T-helper 1 cell treated with Interleukin-12 subunit alpha and Interleukin-12 subunit beta and Interleukin-4 antibody, amounts not matched to agents 30 ng/mL and 1 ng/mL, for 36 hours (primary cell): ENCODE measurements around the gene KIFC1. TPM values are rescaled to one million over a fixed set of nuclear protein-coding genes. Genes with fewer than 3 reads are reported as not detected.

Source experiments
- intact Hi-C: fragments of 100-400 bp; cut with micrococcal nuclease; formaldehyde crosslinking; loops from one replicate; pipeline ENCODE4 v1.15.1; 2024
- total RNA-seq: library from RNA; stranded (reverse); gene quantifications from 2 replicates; pipeline ENCODE4 v1.2.3, GENCODE V29; 2022

KIFC1 gene
- total RNA-seq, 1 donor from 2014 or later = 76.9 TPM

DNA sequence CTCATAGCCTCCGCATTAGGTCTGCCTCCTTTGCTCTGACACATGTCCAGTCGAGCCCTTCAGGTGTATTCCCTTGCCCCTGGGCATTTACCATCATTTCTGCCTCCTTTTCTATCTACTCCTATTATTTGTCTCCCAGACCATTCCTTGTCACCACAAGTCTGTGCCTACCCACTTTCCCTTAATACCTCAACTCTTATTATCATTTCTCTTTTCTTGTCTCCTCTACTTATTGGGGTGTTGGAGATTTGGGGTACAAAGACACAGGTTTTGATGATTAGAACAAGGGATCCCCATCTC is 29.7 kb downstream of the KIFC1 start:
- intact Hi-C loops = no loop called here

DNA sequence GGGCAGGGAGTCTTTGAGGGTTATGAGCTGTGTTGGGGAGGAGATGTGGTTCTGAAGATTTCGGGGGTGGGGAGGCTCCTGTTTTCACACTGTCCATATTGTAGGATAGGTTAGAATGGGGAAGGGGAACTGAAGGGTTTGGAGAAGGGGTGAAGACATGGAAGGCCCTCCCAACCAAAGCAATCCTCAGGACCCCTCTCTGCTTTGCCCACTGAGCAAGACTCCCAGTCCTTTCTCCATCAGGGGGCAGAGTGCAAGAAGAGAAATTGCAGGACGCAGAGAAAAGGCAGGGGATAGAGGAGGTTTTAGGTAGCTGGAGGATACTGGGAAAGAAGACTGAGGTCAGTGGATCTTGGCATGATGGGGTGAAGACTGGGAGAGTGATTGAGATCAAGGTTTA is 32.2 kb downstream of the KIFC1 start:
- intact Hi-C loops = no loop called here

DNA sequence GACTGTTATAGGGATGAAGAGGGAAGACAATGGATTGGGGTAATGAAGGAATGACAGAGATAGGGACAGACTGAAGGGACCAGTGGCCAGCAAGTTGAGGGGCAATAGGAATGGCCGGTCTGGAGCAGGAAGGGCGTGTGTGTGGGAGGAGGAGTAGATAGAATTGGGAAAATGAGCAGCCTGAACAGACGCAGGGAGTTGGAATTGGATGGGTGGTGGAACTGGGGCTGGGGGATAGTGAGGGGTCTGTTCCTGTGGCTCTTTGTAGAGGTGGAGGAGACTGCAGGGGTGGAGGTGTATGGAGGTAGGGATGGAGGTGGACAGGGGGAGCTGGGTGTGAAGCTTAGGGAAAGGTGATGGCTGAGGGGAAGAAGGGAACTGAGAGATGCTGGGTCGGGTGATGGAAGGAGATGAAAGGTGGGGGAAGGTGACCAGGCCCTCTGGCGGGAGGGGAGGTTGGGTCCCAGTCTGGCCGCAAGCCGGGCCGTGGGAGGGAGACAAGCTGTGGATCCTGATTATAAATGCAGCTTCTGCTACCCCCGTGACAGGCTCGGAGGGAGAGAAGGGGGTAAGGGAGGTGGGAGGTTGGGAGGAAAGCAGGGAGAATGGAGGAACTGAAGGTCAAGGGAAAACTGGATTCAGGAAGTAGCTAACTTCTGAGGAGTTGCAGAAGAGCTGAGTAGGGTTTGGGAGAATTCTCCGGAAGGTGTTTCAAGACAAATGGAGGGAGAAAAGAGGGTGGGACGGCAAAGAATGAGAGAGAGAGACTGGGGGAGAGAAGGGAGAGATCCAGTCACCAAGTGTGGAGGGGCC is 33.4 kb downstream of the KIFC1 start:
- intact Hi-C loops = loop anchor here (1.0 to 5.0 kb wide), 5 partner anchors 15 to 196 kb away; partner anchors contain the start of genes ITPR3, KIFC1 and ZBTB9

DNA sequence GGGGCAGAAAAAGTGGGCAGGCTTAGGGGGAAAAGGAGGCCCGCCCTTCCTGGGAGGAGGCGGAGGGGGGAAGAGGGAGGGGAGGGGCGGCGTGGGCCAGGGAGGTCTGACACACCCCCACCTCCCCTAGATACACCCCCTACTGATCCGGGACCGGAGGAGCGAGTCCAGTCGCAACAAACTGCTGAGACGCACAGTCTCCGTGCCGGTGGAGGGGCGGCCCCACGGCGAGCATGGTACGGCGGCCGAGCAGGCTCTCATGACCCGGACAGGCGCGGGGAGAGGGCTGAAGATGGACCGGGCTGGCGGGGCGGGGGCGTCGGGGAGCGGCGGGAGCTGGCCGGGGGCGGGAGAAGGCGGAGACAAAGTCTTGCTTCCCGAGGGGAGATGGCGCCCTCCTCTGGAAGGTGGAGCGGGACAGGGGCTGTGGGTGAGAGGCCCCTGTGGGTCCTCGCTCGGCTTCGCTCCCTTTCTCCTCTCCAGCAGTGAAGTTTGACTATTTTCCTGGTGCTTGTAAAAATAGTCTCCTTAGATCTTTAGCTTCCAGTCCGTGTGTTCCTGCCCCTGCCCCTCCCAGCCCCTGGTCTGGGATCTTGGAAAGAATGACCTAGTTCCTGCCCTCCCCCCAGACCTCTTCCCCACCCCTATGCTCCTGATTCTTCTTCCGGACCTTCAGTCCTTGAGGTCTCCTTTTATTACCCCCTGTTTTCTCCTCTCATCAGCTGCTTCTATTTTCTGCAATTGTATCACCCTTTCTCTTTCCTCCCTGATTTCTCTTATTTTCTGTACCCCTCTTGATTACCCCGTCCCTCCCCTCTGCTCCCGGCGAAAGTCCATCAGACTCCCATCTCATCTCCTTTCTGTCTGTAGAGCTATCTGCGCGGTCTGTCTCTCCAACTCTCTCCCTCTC is 34.3 kb downstream of the KIFC1 start:
- intact Hi-C loops = loop anchor here (1.0 to 5.0 kb wide), 6 partner anchors 8 to 195 kb away; partner anchors contain the start of genes CUTA, ITPR3, KIFC1 and ZBTB9

GRCh38 chr6:33426590-33427511 is 35.2 kb downstream of the KIFC1 start:
- intact Hi-C loops = loop anchor here (1.0 to 5.0 kb wide), 2 partner anchors 9 to 105 kb away; partner anchors contain the start of gene CUTA

- intact Hi-C loops = loop anchor here (1.0 to 5.0 kb wide), 2 partner anchors 105 to 144 kb away; no protein-coding TSS in a partner anchor
These were observed 36.1 kb downstream of the KIFC1 start for GRCh38 chr6:33427585-33428223.

DNA sequence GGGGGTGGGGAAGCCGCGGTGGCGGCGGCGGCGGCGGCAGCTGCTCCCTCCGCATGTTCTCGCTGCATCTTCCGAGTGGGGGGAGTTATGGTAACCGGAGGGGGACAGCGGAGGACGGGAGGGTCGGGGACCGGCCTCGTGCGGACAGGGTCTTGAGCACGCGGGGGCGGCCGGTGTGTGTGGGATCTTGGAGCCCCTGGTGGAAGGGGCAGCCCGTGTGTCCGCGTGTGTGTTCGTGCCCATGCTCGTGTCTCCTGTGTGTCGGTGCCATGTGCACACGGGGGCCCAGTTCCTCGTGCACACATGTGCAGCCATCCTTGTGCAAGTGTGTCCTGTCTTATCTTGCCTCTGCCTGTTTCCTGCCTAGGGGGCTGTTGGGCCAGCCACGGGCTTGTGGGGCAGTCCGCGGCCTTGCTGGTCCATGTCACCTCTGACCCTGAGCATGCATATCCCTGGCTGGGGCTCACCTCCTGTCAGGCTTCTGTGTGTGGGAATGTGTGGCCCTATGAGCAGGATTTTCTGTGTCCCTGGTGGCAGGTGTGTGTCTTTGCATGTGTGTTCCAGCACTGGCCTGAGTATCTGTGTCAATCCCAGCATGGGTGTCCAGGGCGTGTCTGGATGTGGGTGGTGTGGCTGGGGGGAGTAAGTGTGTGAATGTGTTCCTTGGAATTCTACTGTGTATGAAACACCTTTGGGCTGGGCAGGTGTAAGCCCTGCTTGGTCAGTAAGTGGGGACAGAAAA is 36.8 kb downstream of the KIFC1 start:
- intact Hi-C loops = loop anchor here (1.0 to 5.0 kb wide), 2 partner anchors 104 to 143 kb away; no protein-coding TSS in a partner anchor

DNA sequence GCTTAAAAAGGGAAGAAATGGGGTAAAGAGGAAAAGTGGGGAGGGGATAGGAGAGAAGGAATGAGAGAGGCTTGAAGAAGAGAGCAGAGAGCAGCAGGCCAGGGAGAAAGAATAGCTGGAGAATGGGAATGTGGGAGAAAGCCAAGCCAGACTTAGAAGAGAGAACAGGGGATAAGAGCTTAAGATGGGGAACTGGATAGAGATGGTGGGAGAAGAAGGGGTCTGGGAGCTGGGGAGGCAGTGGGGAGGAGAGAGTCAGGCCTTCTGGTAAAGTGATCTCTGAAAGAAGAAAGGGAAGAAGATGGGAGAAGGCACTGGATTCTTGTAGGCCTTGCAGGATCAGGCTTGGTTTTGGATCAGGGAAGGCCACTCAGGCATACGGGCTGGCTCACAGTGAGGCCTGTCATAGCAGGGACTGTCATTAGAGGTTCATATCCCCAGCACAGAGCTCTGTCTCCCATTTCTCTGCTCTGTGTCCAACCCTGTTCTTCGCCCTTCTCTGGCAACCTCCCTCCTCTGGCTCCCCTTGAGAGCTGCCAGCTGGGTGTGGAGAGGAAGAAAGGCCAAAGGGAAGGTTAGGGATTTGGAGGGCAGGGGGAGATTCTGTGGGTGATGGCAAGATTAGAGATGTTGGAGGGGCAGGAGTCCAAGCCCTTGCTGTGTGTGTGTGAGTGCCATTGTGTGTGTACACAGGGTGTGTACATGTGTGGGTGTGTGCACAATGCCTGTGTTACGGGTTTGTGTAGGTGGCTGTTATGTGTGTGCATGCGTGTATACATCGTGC is 37.5 kb downstream of the KIFC1 start:
- intact Hi-C loops = loop anchor here (1.0 to 5.0 kb wide), 2 partner anchors 103 to 142 kb away; no protein-coding TSS in a partner anchor

DNA sequence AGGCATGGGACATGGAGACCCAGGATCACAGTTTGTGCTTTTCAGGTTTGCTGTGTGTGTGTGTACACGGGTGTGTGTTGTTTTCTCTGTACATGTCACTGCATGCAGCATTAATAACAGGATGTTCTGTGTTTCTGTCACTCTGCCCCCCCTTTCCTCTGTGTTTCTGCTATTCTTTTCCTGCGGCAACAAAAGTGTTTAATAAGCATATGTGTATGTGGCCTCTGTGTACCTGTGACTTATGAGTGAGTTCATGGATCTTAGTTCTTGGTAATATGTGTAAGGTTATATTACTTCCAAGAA is 38.1 kb downstream of the KIFC1 start:
- intact Hi-C loops = loop anchor here (5.0 kb wide), 1 partner anchor 103 kb away; no protein-coding TSS in a partner anchor

DNA sequence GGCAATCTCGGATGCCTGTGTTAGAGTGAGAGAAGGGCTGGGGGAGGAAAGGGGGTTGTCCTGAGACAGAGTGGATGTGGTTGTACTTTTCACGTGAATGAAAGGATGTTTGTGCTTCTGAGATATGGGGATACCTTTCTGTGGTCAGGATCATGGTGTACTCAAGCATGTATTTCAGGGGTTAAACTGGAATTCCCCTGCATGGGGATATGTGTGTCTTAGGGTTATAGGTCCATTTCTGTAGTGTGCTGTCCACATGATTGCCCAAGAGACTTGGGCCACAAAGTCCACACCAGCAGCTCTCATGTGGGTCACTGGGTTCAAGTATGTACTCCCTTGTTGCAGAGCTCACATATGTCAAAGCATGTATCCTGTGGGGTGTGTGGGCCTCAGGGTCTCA is 38.7 kb downstream of the KIFC1 start:
- intact Hi-C loops = no loop called here

GRCh38 chr6:33430991-33431879 is 39.6 kb downstream of the KIFC1 start:
- intact Hi-C loops = loop anchor here (1.0 kb wide), 1 partner anchor 23 kb away; the partner anchor contains the start of gene ZBTB9

GRCh38 chr6:33431880-33432541 is 40.4 kb downstream of the KIFC1 start:
- intact Hi-C loops = loop anchor here (1.0 kb wide), 1 partner anchor 22 kb away; the partner anchor contains the start of gene ZBTB9

GRCh38 chr6:33432546-33432945 is 40.9 kb downstream of the KIFC1 start:
- intact Hi-C loops = no loop called here

DNA sequence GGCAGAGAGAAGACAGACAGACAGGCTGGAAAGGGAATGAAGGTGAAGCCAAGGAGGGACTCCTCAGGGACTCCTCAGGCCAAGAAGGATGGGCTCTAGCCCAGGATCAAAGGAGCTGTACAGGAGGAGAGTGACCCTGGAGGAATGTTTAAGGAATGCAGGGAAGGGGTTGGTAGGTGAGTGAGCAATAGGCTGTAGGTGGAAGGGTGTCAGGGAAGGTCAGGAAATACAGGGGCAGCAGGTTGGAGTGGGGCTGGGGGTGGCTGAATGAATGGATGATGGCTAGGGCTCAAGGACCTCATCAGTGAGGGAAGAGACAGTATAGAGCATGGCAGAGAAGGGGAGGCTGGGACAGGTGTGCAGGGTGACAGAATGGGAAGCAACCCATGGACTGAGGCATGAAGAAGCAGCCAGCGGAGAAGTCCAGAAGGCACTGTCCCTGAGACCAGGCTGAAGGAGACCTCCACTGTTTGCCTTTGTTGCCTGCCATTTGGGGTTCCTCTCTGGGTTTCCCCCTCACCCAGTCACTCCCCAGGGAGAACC is 41.4 kb downstream of the KIFC1 start:
- intact Hi-C loops = no loop called here

GRCh38 chr6:33433544-33434191 is 42.0 kb downstream of the KIFC1 start:
- intact Hi-C loops = no loop called here

DNA sequence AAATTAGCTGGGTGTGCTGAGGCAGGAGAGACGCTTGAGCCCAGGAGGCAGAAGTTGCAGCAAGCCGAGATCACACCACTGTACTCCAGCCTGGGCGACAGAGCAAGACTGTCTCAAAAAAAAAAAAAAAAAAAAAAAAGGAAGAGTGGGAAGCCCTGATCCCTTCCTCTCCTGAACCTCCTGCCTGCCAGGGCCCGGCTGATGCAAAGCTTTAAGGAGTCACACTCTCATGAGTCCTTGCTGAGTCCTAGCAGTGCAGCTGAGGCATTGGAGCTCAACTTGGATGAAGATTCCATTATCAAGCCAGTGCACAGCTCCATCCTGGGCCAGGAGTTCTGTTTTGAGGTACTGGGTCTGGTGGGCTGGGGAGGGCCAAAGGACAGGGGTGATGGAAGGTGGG is 43.3 kb downstream of the KIFC1 start:
- intact Hi-C loops = no loop called here
